Neuron (in vitro differentiated cells): ENCODE measurements around the gene WDR44.

Source experiments
- H2AFZ ChIP-seq: one replicate; pipeline ENCODE4 v1.6.1; 2013; ENCODE audit warnings: low read depth, mild to moderate bottlenecking, inconsistent platforms, low read length, moderate library complexity
- H3K27me3 ChIP-seq: one replicate; pipeline ENCODE4 v1.6.1; 2013; ENCODE audit warnings: low read length; ENCODE audit not compliant: insufficient read depth
- H3K36me3 ChIP-seq: one replicate; pipeline ENCODE4 v1.6.1; 2013; ENCODE audit warnings: low read length; ENCODE audit not compliant: insufficient read depth
- H3K4me1 ChIP-seq: one replicate; pipeline ENCODE4 v1.6.1; 2013; ENCODE audit warnings: low read length; ENCODE audit not compliant: insufficient read depth
- H3K4me3 ChIP-seq: 2 replicates; pipeline ENCODE4 v1.5.1; 2013; ENCODE audit warnings: mild to moderate bottlenecking, low read length, moderate library complexity
- H3K9me3 ChIP-seq: one replicate; pipeline ENCODE4 v1.6.1; 2013; ENCODE audit warnings: low read length

The WDR44 gene

GRCh38 chrX:118348186-118348810 is 2.4 kb downstream of the WDR44 start:
- Histone ChIP-seq H3K4me3 (peak overlapping the region; percentile 74), H3K36me3 (no peaks in the 10 kb centered on the region), H3K4me1 (peaks cover 13% of the 10 kb centered on the region), H2AFZ (no peak overlapping the region), H3K27me3 (no peaks in the 10 kb centered on the region), H3K9me3 (no peaks in the 10 kb centered on the region)

- no peak overlapping the region for H2AFZ ChIP-seq
- peaks cover 15% of the 10 kb centered on the region for H3K4me1 ChIP-seq
- H3K27me3 ChIP-seq: no peaks in the 10 kb centered on the region
- H3K9me3 ChIP-seq: no peaks in the 10 kb centered on the region
- no peaks in the 10 kb centered on the region for H3K36me3 ChIP-seq
- no peak overlapping the region for H3K4me3 ChIP-seq
Measured at GRCh38 chrX:118349188-118349587, 3.3 kb downstream of the WDR44 start.

- H2AFZ ChIP-seq: no peak overlapping the region
- peaks cover 18% of the 10 kb centered on the region for H3K4me1 ChIP-seq
- H3K36me3 ChIP-seq: no peaks in the 10 kb centered on the region
- H3K9me3 ChIP-seq: no peaks in the 10 kb centered on the region
- no peak overlapping the region for H3K4me3 ChIP-seq
- no peaks in the 10 kb centered on the region for H3K27me3 ChIP-seq
Measured at GRCh38 chrX:118350221-118350620, 4.3 kb downstream of the WDR44 start.

GRCh38 chrX:118350706-118351105 is 4.8 kb downstream of the WDR44 start:
- H3K4me1 ChIP-seq: peaks cover 23% of the 10 kb centered on the region
- H3K9me3 ChIP-seq: no peaks in the 10 kb centered on the region
- H3K4me3 ChIP-seq: no peak overlapping the region
- no peak overlapping the region for H2AFZ ChIP-seq
- no peaks in the 10 kb centered on the region for H3K27me3 ChIP-seq
- no peaks in the 10 kb centered on the region for H3K36me3 ChIP-seq

GRCh38 chrX:118352566-118352965 is 6.7 kb downstream of the WDR44 start:
- H3K4me3 ChIP-seq: no peak overlapping the region
- H2AFZ ChIP-seq: no peak overlapping the region
- H3K9me3 ChIP-seq: no peaks in the 10 kb centered on the region
- no peaks in the 10 kb centered on the region for H3K27me3 ChIP-seq
- H3K36me3 ChIP-seq: no peaks in the 10 kb centered on the region
- H3K4me1 ChIP-seq: peaks cover 32% of the 10 kb centered on the region

- Histone ChIP-seq H3K4me3 (no peak overlapping the region), H3K4me1 (peaks cover 29% of the 10 kb centered on the region), H2AFZ (no peak overlapping the region), H3K36me3 (no peaks in the 10 kb centered on the region), H3K27me3 (no peaks in the 10 kb centered on the region), H3K9me3 (no peaks in the 10 kb centered on the region)
Measured at GRCh38 chrX:118353081-118353850, 7.4 kb downstream of the WDR44 start.

- peaks cover 31% of the 10 kb centered on the region for H3K4me1 ChIP-seq
- no peaks in the 10 kb centered on the region for H3K36me3 ChIP-seq
- H3K4me3 ChIP-seq: no peak overlapping the region
- H2AFZ ChIP-seq: no peak overlapping the region
- no peaks in the 10 kb centered on the region for H3K27me3 ChIP-seq
- no peaks in the 10 kb centered on the region for H3K9me3 ChIP-seq
Measured at GRCh38 chrX:118355225-118355920, 9.5 kb downstream of the WDR44 start.

- no peaks in the 10 kb centered on the region for H3K27me3 ChIP-seq
- H3K4me3 ChIP-seq: no peak overlapping the region
- no peak overlapping the region for H2AFZ ChIP-seq
- H3K4me1 ChIP-seq: peaks cover 38% of the 10 kb centered on the region
- no peaks in the 10 kb centered on the region for H3K9me3 ChIP-seq
- H3K36me3 ChIP-seq: no peaks in the 10 kb centered on the region
Measured at GRCh38 chrX:118356154-118356701, 10.3 kb downstream of the WDR44 start.

- no peaks in the 10 kb centered on the region for H3K36me3 ChIP-seq
- no peaks in the 10 kb centered on the region for H3K27me3 ChIP-seq
- H3K4me3 ChIP-seq: no peak overlapping the region
- H2AFZ ChIP-seq: no peak overlapping the region
- H3K9me3 ChIP-seq: no peaks in the 10 kb centered on the region
- peaks cover 26% of the 10 kb centered on the region for H3K4me1 ChIP-seq
Measured at GRCh38 chrX:118360429-118361125, 14.7 kb downstream of the WDR44 start.

- Histone ChIP-seq H2AFZ (no peak overlapping the region), H3K4me1 (peaks cover 16% of the 10 kb centered on the region), H3K27me3 (no peaks in the 10 kb centered on the region), H3K36me3 (no peaks in the 10 kb centered on the region), H3K4me3 (no peak overlapping the region), H3K9me3 (no peaks in the 10 kb centered on the region)
Measured at GRCh38 chrX:118364261-118364660, 18.4 kb downstream of the WDR44 start.

- H3K4me3 ChIP-seq: no peak overlapping the region
Measured at GRCh38 chrX:118367338-118367737, 21.4 kb downstream of the WDR44 start.

GRCh38 chrX:118368398-118368797 is 22.5 kb downstream of the WDR44 start:
- Histone ChIP-seq H3K36me3 (no peaks in the 10 kb centered on the region), H3K4me1 (peaks cover 3% of the 10 kb centered on the region), H3K9me3 (no peaks in the 10 kb centered on the region), H3K4me3 (no peak overlapping the region), H2AFZ (no peak overlapping the region), H3K27me3 (no peaks in the 10 kb centered on the region)

More at GRCh38 chrX:118367338-118367737, 21.4 kb downstream of the WDR44 start:
- Histone ChIP-seq H3K36me3 (no peaks in the 10 kb centered on the region), H2AFZ (no peak overlapping the region), H3K4me1 (peaks cover 2% of the 10 kb centered on the region), H3K9me3 (no peaks in the 10 kb centered on the region), H3K27me3 (no peaks in the 10 kb centered on the region)
